OCI-LY7 (cell line): ENCODE data around the gene IGSF21.

Experiments used
- CTCF ChIP-seq: fragments of 200-600 bp; sonication (generic); conservative IDR thresholded peaks from 2 replicates; pipeline ENCODE4 v1.5.1; 2014; ENCODE audit warnings: mild to moderate bottlenecking, antibody characterized with exemption, low read length, moderate library complexity, mixed read lengths
- EZH2phosphoT487 ChIP-seq: fragments of 200-600 bp; sonication (generic); IDR thresholded peaks from 2 replicates; pipeline ENCODE4 v1.6.1; 2018; ENCODE audit warnings: low read depth, borderline replicate concordance, mild to moderate bottlenecking, mixed run types, antibody characterized with exemption, low read length, moderate library complexity, mixed read lengths

GRCh38 chr1:18149027-18149641, 41.5 kb downstream of the IGSF21 start:
- no peak for TF ChIP-seq CTCF
- no peak for TF ChIP-seq EZH2phosphoT487
